ENCODE results near the gene PUSL1. TPM values are rescaled to one million over a fixed set of nuclear protein-coding genes. Genes with fewer than 3 reads are reported as not detected.

PUSL1 gene
- total RNA-seq, 2 donors from 2014 or later: 21.7 to 23.8 TPM

DNA sequence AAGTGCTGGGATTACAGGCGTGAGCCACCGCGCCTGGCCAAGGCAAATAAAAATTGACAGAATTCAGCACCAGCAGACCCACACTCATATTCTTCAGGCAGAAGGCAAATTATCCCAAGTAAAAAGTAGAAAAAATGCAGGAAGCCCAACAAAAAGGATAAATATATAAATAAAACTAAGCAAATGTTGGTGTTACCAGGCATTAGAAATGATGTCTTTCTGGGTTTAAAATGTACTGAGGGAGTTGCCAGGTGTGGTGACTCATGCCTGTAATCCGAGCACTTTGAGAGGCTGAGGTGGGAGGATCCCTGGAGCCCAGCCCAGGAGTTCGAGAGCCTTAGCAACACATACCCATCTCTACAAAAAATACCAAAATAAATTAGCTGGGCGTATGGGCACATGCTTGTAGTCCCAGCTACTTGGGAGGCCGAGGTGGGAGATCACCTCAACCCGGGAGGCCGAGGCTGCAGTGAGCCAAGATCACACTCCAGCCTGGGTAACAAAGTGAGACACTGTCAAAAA lies 9.8 kb downstream of the PUSL1 start:
- Mint-ChIP-seq H3K36me3 (ENCODE audit: low read depth) (peaks cover 37% of the 10 kb centered on the region), H3K4me3 (no peak overlapping the region), H3K27me3 (ENCODE audit: insufficient read depth) (no peaks in the 10 kb centered on the region), H3K9me3 (no peaks in the 10 kb centered on the region), H3K27ac (no peak overlapping the region), H3K4me1 (peaks cover 3% of the 10 kb centered on the region)
- H3K36me3 ChIP-seq (ENCODE audit: control insufficient read depth, insufficient read depth, low read length): peaks cover 45% of the 10 kb centered on the region
- DNase-seq: no peak
- TF ChIP-seq, protein P1, sequence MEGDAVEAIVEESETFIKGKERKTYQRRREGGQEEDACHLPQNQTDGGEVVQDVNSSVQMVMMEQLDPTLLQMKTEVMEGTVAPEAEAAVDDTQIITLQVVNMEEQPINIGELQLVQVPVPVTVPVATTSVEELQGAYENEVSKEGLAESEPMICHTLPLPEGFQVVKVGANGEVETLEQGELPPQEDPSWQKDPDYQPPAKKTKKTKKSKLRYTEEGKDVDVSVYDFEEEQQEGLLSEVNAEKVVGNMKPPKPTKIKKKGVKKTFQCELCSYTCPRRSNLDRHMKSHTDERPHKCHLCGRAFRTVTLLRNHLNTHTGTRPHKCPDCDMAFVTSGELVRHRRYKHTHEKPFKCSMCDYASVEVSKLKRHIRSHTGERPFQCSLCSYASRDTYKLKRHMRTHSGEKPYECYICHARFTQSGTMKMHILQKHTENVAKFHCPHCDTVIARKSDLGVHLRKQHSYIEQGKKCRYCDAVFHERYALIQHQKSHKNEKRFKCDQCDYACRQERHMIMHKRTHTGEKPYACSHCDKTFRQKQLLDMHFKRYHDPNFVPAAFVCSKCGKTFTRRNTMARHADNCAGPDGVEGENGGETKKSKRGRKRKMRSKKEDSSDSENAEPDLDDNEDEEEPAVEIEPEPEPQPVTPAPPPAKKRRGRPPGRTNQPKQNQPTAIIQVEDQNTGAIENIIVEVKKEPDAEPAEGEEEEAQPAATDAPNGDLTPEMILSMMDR (conservative IDR thresholded peaks at IDR 0.05): no peak
- H3K27ac ChIP-seq (ENCODE audit: low read depth, low read length): no peak overlapping the region
- WGBS, 2 experiments (ENCODE audit: insufficient coverage in 1 of 2, insufficient read length in 1 of 2): 92 to 97% methylated on average over 5 to 9 of the region's 9 CpGs
- no peaks in the 10 kb centered on the region for H3K9me3 ChIP-seq (ENCODE audit: control insufficient read depth, low read length)
- no peak overlapping the region for H3K9ac ChIP-seq (ENCODE audit: extremely low read depth, low read length, poor library complexity, severe bottlenecking)
- H3K27me3 ChIP-seq (ENCODE audit: control insufficient read depth, insufficient read depth, low read length, poor library complexity, severe bottlenecking): no peaks in the 10 kb centered on the region
- H3K4me1 ChIP-seq (ENCODE audit: control insufficient read depth, insufficient read depth, low read length): no peaks in the 10 kb centered on the region
- no peak overlapping the region for H3K4me3 ChIP-seq (ENCODE audit: low read length)

DNA sequence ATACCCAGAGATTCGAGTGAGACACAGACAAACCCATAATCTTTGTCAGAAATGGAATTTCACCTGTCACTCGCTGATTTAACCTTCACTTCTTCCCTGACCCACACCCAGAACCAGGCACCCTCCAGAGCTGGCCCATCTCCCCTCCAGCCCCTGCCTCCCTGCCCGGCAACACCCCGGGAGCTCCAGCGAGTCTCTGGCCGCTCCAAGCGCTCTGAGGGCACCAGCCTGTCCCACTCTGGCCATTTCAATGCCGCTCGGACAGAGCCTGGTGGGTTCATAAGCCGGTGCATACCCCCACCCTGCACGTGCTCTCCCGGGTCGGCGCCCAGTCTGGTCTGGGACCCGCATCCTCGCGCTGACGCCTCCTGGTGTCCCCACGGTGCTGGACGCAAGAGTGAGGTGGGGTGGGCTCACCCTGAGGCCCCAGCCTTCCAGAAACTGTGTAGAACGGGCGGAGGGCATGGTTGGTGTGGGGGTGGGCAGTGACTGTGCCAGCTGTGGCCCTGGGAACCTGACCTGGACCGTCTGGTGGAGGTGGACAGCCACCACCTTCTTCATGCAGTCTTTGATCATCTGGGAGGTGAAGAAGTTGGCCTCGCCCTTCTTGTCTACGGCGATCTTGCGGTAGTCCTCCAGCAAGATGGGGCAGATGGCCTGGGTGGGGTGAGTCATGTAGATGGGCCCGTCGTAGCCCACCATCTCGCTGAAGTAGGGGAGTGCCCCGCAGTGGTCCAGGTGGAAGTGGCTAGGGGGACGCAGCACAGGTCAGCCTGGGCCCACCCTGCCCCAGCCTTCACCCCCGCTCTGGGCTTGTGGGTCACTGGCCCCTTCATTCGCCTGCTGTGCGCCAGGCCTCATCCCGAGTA lies 10.6 kb downstream of the PUSL1 start:
- Mint-ChIP-seq H3K36me3 (ENCODE audit: low read depth) (peaks cover 31% of the 10 kb centered on the region), H3K27ac (no peak overlapping the region), H3K9me3 (no peaks in the 10 kb centered on the region), H3K27me3 (ENCODE audit: insufficient read depth) (no peaks in the 10 kb centered on the region), H3K4me1 (peaks cover 8% of the 10 kb centered on the region), H3K4me3 (no peak overlapping the region)
- no peaks in the 10 kb centered on the region for H3K4me1 ChIP-seq (ENCODE audit: control insufficient read depth, insufficient read depth, low read length)
- H3K36me3 ChIP-seq (ENCODE audit: control insufficient read depth, insufficient read depth, low read length): peaks cover 37% of the 10 kb centered on the region
- no peak overlapping the region for H3K9ac ChIP-seq (ENCODE audit: extremely low read depth, low read length, poor library complexity, severe bottlenecking)
- TF ChIP-seq, protein P1 (conservative IDR thresholded peaks at IDR 0.05): no peak
- H3K27ac ChIP-seq (ENCODE audit: low read depth, low read length): no peak overlapping the region
- H3K9me3 ChIP-seq (ENCODE audit: control insufficient read depth, low read length): no peaks in the 10 kb centered on the region
- H3K27me3 ChIP-seq (ENCODE audit: control insufficient read depth, insufficient read depth, low read length, poor library complexity, severe bottlenecking): no peaks in the 10 kb centered on the region
- H3K4me3 ChIP-seq (ENCODE audit: low read length): no peak overlapping the region
- DNase-seq: no peak
- 94% methylated on average over 24 to 36 of the region's 36 CpGs for WGBS, 2 experiments (ENCODE audit: insufficient coverage in 1 of 2, insufficient read length in 1 of 2)

DNA sequence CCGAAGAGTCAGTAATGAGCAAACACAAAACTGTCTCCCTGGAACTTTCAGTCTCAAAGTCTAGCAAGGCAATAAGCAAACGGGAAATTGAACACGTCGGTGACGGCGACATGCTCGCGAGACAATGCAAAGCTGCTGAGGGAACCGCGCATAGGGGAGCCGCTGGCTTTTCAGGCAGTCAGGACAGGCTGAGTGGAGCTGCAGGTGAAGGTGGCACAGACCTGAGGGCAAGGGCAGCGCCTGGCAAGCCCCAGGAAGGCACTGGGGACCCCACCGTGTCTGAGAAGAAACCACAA lies 11.2 kb downstream of the PUSL1 start:
- Histone ChIP-seq H3K27me3 (ENCODE audit: control insufficient read depth, insufficient read depth, low read length, poor library complexity, severe bottlenecking) (no peaks in the 10 kb centered on the region), H3K9ac (ENCODE audit: extremely low read depth, low read length, poor library complexity, severe bottlenecking) (no peak overlapping the region), H3K4me1 (ENCODE audit: control insufficient read depth, insufficient read depth, low read length) (no peaks in the 10 kb centered on the region), H3K27ac (ENCODE audit: low read depth, low read length) (no peak overlapping the region), H3K4me3 (ENCODE audit: low read length) (no peak overlapping the region), H3K9me3 (ENCODE audit: control insufficient read depth, low read length) (no peaks in the 10 kb centered on the region), H3K36me3 (ENCODE audit: control insufficient read depth, insufficient read depth, low read length) (peaks cover 31% of the 10 kb centered on the region)
- 96 to 97% methylated on average over 11 to 13 of the region's 13 CpGs for WGBS, 2 experiments (ENCODE audit: insufficient coverage in 1 of 2, insufficient read length in 1 of 2)
- H3K27me3 Mint-ChIP-seq (ENCODE audit: insufficient read depth): no peaks in the 10 kb centered on the region
- TF ChIP-seq, protein P1 (conservative IDR thresholded peaks at IDR 0.05): no peak
- no peak for DNase-seq
- H3K4me3 Mint-ChIP-seq: no peak overlapping the region
- H3K36me3 Mint-ChIP-seq (ENCODE audit: low read depth): peaks cover 31% of the 10 kb centered on the region
- no peak overlapping the region for H3K27ac Mint-ChIP-seq
- H3K9me3 Mint-ChIP-seq: no peaks in the 10 kb centered on the region
- H3K4me1 Mint-ChIP-seq: peaks cover 8% of the 10 kb centered on the region
